ENCODE measurements around the gene IMPG1.

DNA sequence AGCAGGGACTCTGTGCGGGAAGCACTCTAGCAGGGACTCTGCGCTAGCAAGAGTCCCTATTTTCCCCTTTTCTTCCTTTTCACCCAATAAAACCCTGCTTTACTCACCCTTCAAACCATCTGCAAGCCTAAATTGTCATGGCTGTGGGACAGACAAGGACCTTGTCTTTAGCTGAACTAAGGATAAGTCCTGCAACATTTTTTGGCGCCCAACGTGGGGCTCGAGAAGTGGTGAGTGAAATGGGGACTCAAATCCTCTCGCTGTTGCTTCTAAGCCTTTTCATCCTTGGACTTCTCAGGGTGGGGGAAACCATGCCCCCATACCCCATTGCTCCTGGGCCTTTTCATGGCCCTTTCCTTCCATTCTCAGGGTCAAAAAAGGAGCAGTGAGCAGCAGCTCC, 46.4 kb downstream of the IMPG1 start:
- TF ChIP-seq, protein P1, sequence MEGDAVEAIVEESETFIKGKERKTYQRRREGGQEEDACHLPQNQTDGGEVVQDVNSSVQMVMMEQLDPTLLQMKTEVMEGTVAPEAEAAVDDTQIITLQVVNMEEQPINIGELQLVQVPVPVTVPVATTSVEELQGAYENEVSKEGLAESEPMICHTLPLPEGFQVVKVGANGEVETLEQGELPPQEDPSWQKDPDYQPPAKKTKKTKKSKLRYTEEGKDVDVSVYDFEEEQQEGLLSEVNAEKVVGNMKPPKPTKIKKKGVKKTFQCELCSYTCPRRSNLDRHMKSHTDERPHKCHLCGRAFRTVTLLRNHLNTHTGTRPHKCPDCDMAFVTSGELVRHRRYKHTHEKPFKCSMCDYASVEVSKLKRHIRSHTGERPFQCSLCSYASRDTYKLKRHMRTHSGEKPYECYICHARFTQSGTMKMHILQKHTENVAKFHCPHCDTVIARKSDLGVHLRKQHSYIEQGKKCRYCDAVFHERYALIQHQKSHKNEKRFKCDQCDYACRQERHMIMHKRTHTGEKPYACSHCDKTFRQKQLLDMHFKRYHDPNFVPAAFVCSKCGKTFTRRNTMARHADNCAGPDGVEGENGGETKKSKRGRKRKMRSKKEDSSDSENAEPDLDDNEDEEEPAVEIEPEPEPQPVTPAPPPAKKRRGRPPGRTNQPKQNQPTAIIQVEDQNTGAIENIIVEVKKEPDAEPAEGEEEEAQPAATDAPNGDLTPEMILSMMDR (conservative IDR thresholded peaks at IDR 0.05 in 1 of 2, IDR thresholded peaks at IDR 0.05 in 1 of 2; ENCODE audit: extremely low read depth in 1 of 2, insufficient read depth in 1 of 2, low read depth in 1 of 2, low read length in 2 of 2), result no peak
- TF ChIP-seq EZH2 (IDR thresholded peaks at IDR 0.05; ENCODE audit: borderline replicate concordance, low read length), result no peak
